Urothelium cell line (cell line): ENCODE data around the gene PTPRT.

Experiments
- DNase-seq: peaks from one replicate; pipeline ENCODE4 v3.0.0; 2011; ENCODE audit warnings: low spot score, mixed read lengths
- FAIRE-seq: peaks from 2 replicates; lab custom pipeline; 2011; peaks lifted over from hg19 to GRCh38; lab: Jason Lieb, UNC

The PTPRT gene

DNA sequence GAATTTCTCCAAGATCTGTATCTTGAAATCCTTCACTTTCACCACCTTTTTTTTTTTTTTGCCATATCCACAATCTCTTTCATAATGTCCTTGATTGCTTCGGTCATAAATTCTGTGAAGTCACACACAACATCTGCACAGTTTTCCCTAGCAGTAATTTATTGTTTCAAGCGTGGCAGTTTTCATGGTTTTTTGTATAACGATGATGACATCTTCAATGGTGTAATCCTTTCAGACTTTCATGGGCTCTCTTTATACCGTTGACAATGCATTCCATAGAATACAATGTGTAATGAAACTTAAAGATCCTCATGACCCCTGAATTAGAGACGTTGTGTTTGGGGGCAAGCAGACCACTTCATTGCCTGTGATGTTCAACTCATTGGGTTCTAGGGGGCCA is 693.1 kb downstream of the PTPRT start:
- FAIRE-seq = no peak

DNA sequence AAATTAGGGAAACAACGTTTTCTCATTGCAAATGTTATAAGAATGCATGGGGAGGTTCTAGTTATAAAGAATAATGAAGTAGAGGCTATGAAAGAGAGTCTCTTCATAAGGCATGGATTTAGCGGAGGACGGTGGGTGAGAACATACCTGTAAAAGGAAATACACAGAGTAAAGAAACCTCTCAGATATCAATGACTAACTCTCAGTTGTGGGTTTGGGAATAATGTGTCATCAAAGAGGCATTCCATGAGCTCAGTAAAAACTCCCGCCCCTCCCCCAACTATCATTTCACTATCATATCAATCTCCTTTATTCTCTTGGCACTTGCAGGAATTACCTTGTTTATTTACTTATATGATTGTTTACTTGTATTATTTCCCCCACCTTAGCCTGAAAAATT is 695.4 kb downstream of the PTPRT start:
- DNase-seq (peak; percentile 67), FAIRE-seq (no peak)

More for the DNA sequence above, 693.1 kb downstream of the PTPRT start:
- DNase-seq = no peak

DNA sequence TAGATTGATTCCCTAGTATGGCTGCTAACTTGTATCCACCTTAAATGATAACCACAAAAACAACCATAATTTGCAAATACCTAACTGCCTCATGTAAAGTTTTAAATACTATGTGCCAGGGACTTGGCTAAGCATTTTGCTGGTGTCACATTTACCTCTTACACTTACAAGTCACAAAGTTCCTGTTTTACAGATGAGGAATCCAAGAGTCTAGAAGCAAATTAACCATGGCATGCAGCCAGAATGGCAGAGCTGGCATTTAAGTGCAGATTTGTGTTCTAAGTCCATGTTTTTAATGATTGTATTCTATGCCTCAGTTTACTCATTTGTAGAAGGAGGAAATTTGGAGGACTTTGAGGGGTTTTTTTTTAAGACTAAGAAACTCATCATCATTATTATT is 696.7 kb downstream of the PTPRT start:
- FAIRE-seq = no peak
- no peak for DNase-seq

GRCh38 chr20:42492290-42492689 is 697.4 kb downstream of the PTPRT start:
- FAIRE-seq (no peak), DNase-seq (no peak)

DNA sequence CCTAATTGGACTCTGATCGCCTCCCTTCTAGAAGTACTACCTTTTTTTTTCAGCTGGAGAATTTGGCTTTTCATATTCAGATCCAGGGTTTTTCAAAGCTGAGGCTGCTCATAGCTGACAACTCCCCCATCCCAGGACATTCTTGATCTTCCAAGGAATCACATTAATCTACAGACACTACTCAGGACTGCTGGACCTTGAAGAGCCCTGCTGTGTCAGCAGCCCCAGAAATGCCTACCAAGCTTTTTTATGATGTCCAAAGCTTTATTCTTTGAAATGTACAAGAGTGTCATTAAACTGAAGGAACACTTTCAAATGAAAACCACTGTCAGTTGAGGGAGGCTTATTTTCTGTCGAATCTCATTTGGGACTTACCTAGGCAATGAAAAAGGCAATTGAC is 704.1 kb downstream of the PTPRT start:
- DNase-seq (no peak), FAIRE-seq (no peak)

DNA sequence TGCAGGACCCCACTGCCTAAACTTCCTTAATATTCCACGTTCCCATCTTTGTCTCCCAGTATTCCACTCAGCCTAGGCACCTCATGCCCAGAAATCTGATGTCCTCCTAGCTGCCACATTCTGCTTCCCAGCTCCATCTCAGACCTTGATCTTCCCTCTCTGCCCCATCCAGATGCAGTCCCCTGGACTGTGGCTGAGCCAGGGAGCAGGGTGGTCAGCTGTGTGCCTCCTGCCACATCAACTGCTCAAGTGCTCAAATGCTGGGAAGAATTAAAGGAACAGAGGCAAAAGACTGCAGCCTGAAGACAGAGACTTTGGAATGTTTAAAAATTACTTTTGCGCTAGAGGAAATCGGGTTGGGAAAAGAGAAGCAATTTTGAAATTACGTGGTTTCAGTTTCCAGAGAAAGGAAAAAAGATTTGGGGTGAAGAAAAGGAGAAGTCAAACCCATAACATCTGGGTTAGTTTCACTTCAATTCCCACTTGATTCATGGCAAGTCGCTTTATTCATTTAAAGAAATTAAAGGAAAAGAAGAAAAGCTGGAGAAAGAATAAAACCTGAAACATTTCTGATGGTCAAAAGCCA is 704.8 kb downstream of the PTPRT start:
- FAIRE-seq (no peak), DNase-seq (no peak)

DNA sequence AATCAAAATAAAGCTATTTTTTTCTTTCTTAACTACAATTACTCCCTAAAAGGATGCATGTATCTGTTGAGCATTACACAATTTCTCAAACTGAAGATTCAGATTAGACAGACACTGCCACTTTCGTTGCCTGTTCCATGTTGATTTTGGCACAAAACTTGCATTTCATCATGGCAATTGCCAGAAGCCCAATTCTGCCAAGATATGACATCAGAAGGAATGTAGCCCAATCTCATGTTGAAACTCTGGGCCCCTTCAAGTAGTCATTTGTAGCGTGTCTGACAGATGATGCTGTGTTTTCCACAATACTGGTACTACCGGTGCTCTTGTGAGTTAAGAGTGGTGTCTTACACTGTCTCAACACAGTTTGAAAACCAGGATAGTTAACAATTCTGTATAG is 705.4 kb downstream of the PTPRT start:
- DNase-seq (peak; percentile 12), FAIRE-seq (no peak)

DNA sequence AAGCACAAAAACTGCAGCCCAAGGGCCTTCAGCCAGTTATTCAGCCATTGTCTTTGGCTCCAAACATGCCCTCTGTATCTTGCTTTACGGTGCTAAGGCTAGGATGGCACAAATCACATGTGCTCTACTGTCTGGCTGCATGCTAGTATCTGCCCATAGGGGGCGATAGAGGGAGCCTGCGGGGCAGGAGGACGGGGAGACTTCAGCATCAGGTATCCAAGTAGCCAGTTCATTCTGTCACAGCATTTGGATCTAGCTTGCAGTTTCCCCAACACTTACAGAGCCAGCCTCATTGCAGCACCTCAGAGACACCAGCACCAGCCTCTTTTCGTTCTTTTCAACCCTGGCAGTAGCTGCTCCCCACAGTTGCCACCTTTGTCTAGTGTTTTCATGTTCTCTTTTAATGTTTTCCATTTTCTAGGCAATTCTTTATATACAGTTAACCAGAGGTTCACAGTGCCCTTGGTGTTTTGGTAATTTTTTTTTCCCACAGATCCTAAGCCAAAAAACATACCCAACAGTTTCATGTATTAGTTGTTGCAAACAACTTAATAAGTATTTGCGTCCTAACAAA is 705.9 kb downstream of the PTPRT start:
- FAIRE-seq (peak; percentile 27), DNase-seq (peak; percentile 39)

GRCh38 chr20:42482808-42483207 is 706.9 kb downstream of the PTPRT start:
- no peak for DNase-seq
- no peak for FAIRE-seq

- FAIRE-seq (no peak), DNase-seq (no peak)
Measured at GRCh38 chr20:42475773-42476172, 713.9 kb downstream of the PTPRT start.

GRCh38 chr20:42474646-42475045 is 715.1 kb downstream of the PTPRT start:
- FAIRE-seq (no peak), DNase-seq (no peak)

- FAIRE-seq (no peak), DNase-seq (no peak)
Measured at GRCh38 chr20:42472198-42472597, 717.5 kb downstream of the PTPRT start.

DNA sequence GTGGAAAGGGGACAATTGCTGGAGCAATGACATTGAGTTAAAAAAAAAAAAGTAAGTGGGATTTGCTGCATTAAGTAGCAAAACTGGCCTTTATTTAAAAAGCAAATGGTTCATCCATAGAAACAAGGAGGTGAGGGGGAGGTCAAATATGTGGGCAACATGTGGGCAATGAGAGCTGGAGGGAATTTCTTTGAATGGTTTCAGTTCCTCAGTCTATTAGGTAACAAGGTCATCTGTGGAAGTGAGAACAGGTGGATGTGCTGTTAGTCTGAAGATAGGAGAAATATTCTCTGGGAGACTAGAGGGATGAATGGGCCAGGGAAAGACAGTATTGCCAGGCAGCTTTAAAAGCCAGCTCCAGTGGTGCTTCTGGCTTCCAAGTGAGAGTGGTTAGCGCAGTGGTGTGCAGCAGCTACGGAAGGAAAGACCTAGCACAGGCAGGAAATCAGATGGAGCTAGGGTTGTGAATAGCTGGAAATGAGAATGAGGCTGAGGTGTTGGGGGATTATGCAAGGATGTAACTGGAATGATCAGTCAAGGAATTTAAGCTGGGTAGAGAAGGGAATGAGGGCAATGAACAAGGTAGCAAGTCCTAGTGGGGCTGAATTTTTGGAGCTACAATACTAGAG is 727.6 kb downstream of the PTPRT start:
- FAIRE-seq (no peak), DNase-seq (no peak)

GRCh38 chr20:42461291-42461690 is 728.4 kb downstream of the PTPRT start:
- FAIRE-seq (no peak), DNase-seq (no peak)

- DNase-seq (no peak), FAIRE-seq (no peak)
Measured at GRCh38 chr20:42447270-42447669, 742.4 kb downstream of the PTPRT start.

GRCh38 chr20:42444799-42445198 is 744.9 kb downstream of the PTPRT start:
- no peak for FAIRE-seq
- DNase-seq = no peak

- DNase-seq = no peak
- FAIRE-seq = no peak
Measured at GRCh38 chr20:42443200-42443599, 746.5 kb downstream of the PTPRT start.

GRCh38 chr20:42442716-42443115 is 747.0 kb downstream of the PTPRT start:
- DNase-seq = no peak
- no peak for FAIRE-seq

DNA sequence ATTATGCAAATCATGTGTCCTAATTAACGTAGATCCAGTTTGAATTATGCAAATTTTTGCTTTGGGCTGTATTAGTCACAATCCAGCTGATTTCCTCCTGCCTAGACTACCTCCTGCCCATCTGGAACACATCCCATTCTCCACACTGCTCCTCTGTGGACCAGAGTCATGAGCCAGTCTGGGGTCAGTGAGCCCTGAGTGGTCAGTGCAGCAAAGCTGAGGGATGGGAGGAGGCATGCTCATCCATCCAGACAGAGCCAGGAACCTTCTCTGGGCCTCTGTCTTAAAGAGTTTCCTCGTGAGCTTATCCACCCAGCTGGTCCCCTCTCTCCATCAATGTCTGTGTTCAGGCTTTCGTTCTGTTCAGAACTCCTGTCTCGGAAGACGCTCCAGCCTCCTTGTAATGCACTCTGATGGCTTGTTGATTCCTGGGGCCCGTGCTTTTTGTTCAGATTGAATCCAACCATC is 747.8 kb downstream of the PTPRT start:
- no peak for DNase-seq
- no peak for FAIRE-seq

GRCh38 chr20:42441196-42441863 is 748.4 kb downstream of the PTPRT start:
- no peak for FAIRE-seq
- DNase-seq = no peak

DNA sequence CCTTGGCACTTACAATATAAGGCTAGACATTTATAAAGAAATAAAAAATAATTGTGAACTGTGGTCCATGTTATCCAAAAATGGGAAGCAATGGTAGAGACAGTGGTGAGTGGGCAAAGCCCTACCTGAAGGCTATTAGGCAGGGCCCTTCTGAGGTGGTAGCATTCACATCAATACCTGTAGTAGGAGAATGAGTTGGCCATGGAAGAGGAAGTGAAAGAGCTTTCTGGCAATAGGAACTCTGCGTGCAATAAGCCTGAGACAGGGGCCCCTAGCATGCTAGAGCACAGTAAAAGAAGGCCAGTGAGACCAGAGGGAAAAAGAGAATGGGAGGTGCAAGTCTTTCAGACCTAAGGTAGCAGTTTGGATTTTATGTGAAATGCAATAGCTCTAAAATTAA is 754.5 kb downstream of the PTPRT start:
- DNase-seq = no peak

More for the DNA sequence above, 754.5 kb downstream of the PTPRT start:
- no peak for FAIRE-seq
